ENCODE results near the gene SLC25A47. TPM values are rescaled to one million over a fixed set of nuclear protein-coding genes. Genes with fewer than 3 reads are reported as not detected.
"Not testable (repeated sequence)": the region's sequence is repeated elsewhere in the genome, so short reads cannot be mapped to it uniquely, and the experiment has no call there.

Gene SLC25A47
- polyA plus RNA-seq, 1 donor: 0.37 TPM

DNA sequence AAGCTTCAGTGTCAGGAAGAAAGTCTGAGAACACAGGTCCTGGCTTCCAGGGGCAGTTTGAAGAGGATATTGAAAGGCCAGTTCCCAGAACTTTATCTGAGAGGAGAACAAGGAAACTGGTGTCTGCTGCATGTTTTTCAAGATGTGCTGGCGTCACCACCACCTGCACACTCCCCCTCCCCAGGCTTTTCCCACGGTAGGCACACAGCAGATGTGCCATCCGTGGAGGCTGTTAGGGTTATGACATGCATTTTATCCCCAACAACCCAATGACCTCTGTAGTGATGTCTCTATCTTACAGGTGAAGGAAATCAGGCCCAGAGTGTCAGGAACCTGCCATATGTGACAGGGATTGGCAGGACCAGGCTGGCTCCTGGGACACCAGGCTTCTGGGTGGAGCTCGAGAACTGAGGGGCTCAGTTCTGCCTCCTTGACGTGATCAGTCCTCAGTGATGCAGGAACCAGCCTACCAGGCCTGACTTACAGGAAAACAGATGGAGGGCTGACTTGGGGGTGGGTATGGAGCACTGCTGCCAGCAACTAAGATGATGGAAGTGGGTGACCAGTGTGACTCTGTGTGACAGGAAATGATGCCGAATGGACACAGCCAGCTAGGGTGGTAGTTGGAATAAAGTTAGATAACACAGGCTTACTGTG, 16.8 kb downstream of the SLC25A47 start:
- WGBS (ENCODE audit: insufficient coverage, low lambda C conversion rate): no CpG with 5 or more reads among the region's 6 CpGs
- Histone ChIP-seq H3K27me3 (ENCODE audit: control insufficient read depth, insufficient read depth, low read length) (no peaks in the 10 kb centered on the region), H3K4me1 (ENCODE audit: control insufficient read depth, insufficient read depth, low read length) (peaks cover 4% of the 10 kb centered on the region), H3K27ac (ENCODE audit: low read length) (no peak overlapping the region), H3K36me3 (ENCODE audit: control insufficient read depth, insufficient read depth, low read length) (peaks cover 36% of the 10 kb centered on the region), H3K9me3 (ENCODE audit: control insufficient read depth, low read depth, low read length) (no peaks in the 10 kb centered on the region), H3K4me3 (ENCODE audit: low read length) (no peak overlapping the region)
- DNase-seq: no peak

DNA sequence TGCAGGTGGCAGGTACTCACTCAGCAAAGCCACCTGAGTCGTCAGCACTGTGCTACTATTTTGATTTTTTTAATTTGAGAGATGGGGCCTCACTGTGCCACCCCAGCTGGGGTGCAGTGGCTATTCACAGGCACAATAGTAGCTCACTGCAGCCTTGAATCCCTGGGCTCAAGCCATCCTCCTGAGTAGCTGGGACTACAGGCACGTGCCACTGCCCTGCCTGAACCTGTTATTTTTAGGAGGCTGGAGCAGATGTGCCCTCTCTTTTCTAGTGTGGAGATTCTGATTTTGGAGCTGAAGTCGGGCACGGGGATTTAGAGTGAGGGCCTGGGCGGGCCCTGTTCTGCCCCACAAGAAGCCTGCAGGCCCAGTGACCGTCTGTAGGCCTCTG, 17.3 kb downstream of the SLC25A47 start:
- no peaks in the 10 kb centered on the region for H3K9me3 ChIP-seq (ENCODE audit: control insufficient read depth, low read depth, low read length)
- no peak for DNase-seq
- peaks cover 4% of the 10 kb centered on the region for H3K4me1 ChIP-seq (ENCODE audit: control insufficient read depth, insufficient read depth, low read length)
- H3K27ac ChIP-seq (ENCODE audit: low read length): no peak overlapping the region
- no peak overlapping the region for H3K4me3 ChIP-seq (ENCODE audit: low read length)
- no CpG with 5 or more reads among the region's 6 CpGs for WGBS (ENCODE audit: insufficient coverage, low lambda C conversion rate)
- H3K27me3 ChIP-seq (ENCODE audit: control insufficient read depth, insufficient read depth, low read length): no peaks in the 10 kb centered on the region
- H3K36me3 ChIP-seq (ENCODE audit: control insufficient read depth, insufficient read depth, low read length): peaks cover 34% of the 10 kb centered on the region

DNA sequence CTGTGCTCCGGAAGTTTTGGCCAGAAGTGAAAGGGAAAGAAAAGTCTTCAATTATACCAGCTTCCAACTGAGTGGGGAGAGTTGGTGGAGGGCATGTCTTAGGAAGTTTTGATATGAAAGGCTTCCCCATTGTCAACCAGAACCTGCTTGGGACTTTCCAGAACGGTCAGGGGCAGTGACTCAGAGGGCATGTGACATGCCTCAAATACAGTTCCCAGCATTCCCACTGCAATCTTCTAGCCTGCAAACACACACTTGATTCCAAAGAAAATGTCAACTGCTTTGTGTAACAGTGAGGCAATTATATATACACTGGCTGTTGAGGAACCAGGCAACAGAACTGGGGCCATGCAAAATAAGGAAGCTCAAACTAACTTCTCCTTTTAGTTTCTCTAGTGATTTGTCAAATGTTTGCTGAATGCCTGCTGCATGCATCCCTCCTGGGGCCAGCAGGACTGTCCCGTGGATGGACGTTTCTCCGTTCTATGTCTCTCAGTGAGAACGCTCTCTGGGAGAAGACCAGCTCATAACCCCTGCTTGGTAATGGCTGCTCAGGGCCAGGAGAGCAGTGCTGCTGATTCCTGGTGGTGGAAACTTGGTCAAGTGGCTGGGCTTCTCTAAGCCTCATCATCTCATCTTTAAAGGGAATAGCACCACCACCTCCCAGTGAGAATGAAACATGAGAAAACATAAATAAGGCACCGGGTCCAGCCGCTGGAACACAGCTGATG, 18.3 kb downstream of the SLC25A47 start:
- Histone ChIP-seq H3K27me3 (ENCODE audit: control insufficient read depth, insufficient read depth, low read length) (no peaks in the 10 kb centered on the region), H3K4me3 (ENCODE audit: low read length) (no peak overlapping the region), H3K4me1 (ENCODE audit: control insufficient read depth, insufficient read depth, low read length) (peaks cover 4% of the 10 kb centered on the region), H3K36me3 (ENCODE audit: control insufficient read depth, insufficient read depth, low read length) (peaks cover 40% of the 10 kb centered on the region), H3K27ac (ENCODE audit: low read length) (peak overlapping the region; percentile 32), H3K9me3 (ENCODE audit: control insufficient read depth, low read depth, low read length) (no peaks in the 10 kb centered on the region)
- peak; percentile 30 to 58 for DNase-seq
- 80% methylated on average over 2 of the region's 8 CpGs for WGBS (ENCODE audit: insufficient coverage, low lambda C conversion rate)

DNA sequence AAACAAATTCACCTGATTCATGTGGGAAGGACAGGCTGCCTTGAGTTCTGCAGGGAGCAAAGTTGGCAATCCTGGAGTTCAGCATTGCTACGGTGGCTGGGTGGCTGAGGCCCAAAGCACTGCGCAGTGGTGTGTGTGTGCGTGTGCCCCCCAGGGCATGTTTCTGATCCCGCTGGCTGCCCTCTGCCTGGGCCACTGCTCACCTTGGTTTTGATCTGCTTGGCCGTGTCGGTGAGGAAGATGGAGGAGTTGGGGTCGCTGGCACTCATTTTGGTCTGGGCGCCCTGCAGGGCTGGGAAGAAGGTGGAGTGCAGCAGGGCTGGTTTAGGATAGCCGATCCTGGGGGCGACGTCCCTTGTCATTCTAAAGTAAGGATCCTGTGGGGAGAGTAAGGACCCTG, 19.1 kb downstream of the SLC25A47 start:
- WGBS (ENCODE audit: insufficient coverage, low lambda C conversion rate): no CpG with 5 or more reads among the region's 11 CpGs
- peaks cover 4% of the 10 kb centered on the region for H3K4me1 ChIP-seq (ENCODE audit: control insufficient read depth, insufficient read depth, low read length)
- no peaks in the 10 kb centered on the region for H3K9me3 ChIP-seq (ENCODE audit: control insufficient read depth, low read depth, low read length)
- H3K4me3 ChIP-seq (ENCODE audit: low read length): no peak overlapping the region
- no peak for DNase-seq
- no peaks in the 10 kb centered on the region for H3K27me3 ChIP-seq (ENCODE audit: control insufficient read depth, insufficient read depth, low read length)
- peaks cover 39% of the 10 kb centered on the region for H3K36me3 ChIP-seq (ENCODE audit: control insufficient read depth, insufficient read depth, low read length)
- H3K27ac ChIP-seq (ENCODE audit: low read length): no peak overlapping the region

DNA sequence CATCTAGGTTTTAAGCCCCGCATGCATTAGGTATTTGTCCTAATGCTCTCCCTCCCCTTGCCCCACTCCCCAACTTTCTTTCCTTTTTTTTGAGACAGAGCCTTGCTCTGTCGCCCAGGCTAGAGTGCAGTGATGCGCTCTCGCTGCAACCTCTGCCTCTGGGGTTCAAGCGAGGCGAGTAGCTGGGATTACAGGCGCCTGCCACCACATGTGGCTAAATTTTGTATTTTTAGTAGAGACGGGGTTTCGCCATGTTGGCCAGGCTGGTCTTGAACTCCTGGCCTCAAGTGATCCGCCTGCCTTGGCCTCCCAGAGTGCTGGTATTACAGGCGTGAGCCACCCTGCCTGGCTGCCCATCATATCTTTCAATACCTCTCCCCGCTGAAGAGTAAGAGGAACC, 19.7 kb downstream of the SLC25A47 start:
- no CpG with 5 or more reads among the region's 12 CpGs for WGBS (ENCODE audit: insufficient coverage, low lambda C conversion rate)
- not testable (repeated sequence) for H3K27me3 ChIP-seq (ENCODE audit: control insufficient read depth, insufficient read depth, low read length); DNase-seq; H3K27ac ChIP-seq (ENCODE audit: low read length); H3K4me3 ChIP-seq (ENCODE audit: low read length); H3K4me1 ChIP-seq (ENCODE audit: control insufficient read depth, insufficient read depth, low read length); H3K9me3 ChIP-seq (ENCODE audit: control insufficient read depth, low read depth, low read length)
- H3K36me3 ChIP-seq (ENCODE audit: control insufficient read depth, insufficient read depth, low read length): peaks cover 32% of the 10 kb centered on the region

DNA sequence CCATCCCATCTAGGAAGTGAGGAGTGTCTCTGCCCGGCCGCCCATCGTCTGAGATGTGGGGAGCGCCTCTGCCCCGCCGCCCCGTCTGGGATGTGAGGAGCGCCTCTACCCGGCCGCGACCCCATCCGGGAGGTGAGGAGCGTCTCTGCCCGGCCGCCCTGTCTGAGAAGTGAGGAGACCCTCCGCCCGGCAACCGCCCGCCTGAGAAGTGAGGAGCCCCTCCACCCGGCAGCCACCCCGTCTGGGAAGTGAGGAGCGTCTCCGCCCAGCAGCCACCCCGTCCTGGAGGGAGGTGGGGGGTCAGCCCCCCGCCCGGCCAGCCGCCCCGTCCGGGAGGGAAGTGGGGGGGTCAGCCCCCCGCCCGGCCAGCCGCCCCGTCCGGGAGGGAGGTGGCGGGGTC, 21.5 kb downstream of the SLC25A47 start:
- H3K27me3 ChIP-seq (ENCODE audit: control insufficient read depth, insufficient read depth, low read length); H3K4me3 ChIP-seq (ENCODE audit: low read length); DNase-seq; H3K27ac ChIP-seq (ENCODE audit: low read length); H3K9me3 ChIP-seq (ENCODE audit: control insufficient read depth, low read depth, low read length): not testable (repeated sequence)
- Histone ChIP-seq H3K4me1 (ENCODE audit: control insufficient read depth, insufficient read depth, low read length) (peaks cover 23% of the 10 kb centered on the region), H3K36me3 (ENCODE audit: control insufficient read depth, insufficient read depth, low read length) (peaks cover 28% of the 10 kb centered on the region)
- WGBS (ENCODE audit: insufficient coverage, low lambda C conversion rate): no CpG with 5 or more reads among the region's 35 CpGs

DNA sequence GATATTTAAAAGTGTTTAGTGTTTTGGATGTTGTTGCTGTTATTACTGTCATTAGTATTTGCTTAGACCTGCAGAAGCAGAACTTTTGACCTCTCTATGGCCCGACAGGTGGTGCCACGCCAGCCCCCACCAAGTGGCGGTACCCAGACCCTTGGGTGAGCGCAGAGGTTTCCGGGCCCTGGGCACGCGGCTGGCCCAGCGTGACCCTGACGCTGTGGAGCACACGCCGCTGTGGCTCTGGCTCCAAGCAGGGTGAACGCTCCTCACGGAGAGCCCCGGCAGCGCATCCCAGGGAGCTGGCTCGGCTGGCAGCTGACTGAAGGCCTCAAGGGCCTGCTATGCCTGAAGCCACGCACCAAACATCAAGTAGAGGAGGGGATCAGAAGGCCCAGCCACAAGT, 22.6 kb downstream of the SLC25A47 start:
- no peak overlapping the region for H3K4me3 ChIP-seq (ENCODE audit: low read length)
- no CpG with 5 or more reads among the region's 17 CpGs for WGBS (ENCODE audit: insufficient coverage, low lambda C conversion rate)
- no peak overlapping the region for H3K27ac ChIP-seq (ENCODE audit: low read length)
- no peaks in the 10 kb centered on the region for H3K9me3 ChIP-seq (ENCODE audit: control insufficient read depth, low read depth, low read length)
- H3K4me1 ChIP-seq (ENCODE audit: control insufficient read depth, insufficient read depth, low read length): peaks cover 25% of the 10 kb centered on the region
- DNase-seq: no peak
- no peaks in the 10 kb centered on the region for H3K27me3 ChIP-seq (ENCODE audit: control insufficient read depth, insufficient read depth, low read length)
- peaks cover 26% of the 10 kb centered on the region for H3K36me3 ChIP-seq (ENCODE audit: control insufficient read depth, insufficient read depth, low read length)

DNA sequence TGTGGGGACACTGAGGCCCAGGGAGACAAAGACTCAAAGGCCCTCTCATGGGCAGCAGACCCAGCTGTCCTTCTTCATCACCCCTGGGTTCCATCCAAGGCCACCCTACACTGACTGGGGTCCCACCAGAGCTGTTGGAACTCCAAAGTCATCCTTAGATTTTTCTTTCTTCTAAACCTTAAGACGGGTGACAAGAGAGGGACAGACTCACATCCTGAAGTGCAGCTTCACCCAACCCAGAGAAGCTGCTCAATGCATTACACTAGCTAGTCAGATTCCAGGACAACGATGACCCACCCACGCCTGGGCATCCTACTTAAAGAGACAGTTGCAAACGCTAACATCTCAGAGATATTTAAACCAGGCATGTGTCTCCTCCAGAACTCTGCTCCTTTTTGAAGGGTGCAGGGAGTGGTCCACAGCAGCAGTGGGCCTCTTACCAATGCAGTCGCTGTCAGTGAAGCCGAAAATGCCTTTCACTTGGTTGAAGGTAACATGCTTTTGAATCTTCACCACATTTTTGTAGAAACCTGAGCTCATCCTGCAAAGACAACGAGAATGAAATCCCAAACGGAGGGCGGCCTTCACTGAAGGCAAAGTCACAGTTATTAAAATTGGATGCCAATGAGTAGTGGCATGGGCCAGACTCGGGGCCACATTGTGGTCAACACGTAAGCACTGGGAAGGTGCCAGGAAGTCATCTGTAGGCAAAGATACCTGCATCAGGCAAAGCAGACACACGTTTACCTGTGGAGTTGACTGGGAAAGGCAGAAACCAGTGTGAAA, 23.4 kb downstream of the SLC25A47 start:
- 100% methylated on average over 2 of the region's 12 CpGs for WGBS (ENCODE audit: insufficient coverage, low lambda C conversion rate)
- Histone ChIP-seq H3K27ac (ENCODE audit: low read length) (no peak overlapping the region), H3K4me3 (ENCODE audit: low read length) (no peak overlapping the region), H3K4me1 (ENCODE audit: control insufficient read depth, insufficient read depth, low read length) (peaks cover 23% of the 10 kb centered on the region), H3K36me3 (ENCODE audit: control insufficient read depth, insufficient read depth, low read length) (peaks cover 33% of the 10 kb centered on the region), H3K9me3 (ENCODE audit: control insufficient read depth, low read depth, low read length) (no peaks in the 10 kb centered on the region), H3K27me3 (ENCODE audit: control insufficient read depth, insufficient read depth, low read length) (no peaks in the 10 kb centered on the region)
- no peak for DNase-seq

DNA sequence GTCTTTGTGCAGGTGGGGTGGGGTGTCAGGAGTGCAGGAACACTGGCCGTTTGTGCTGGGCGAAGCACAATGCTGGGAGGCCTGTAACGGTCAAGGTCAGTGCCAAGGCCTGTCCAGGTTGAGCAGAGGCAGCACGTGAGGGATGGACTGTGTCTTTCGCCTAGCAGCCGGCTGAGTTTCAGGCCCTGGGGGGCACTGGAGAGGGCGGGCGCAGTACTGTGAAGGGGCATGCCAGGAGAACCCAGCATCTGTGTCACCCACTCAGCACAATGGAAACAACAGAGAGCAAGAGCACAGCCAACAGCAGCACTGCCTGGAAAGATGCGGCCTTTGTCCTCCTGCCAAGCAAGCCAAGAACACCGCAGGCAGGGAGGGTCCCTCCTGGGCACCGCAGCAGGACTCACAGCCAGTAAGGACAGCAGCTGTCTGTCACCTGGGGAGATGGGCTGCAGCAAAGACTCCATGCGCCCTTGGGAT, 25.2 kb downstream of the SLC25A47 start:
- H3K36me3 ChIP-seq (ENCODE audit: control insufficient read depth, insufficient read depth, low read length): peaks cover 36% of the 10 kb centered on the region
- H3K9me3 ChIP-seq (ENCODE audit: control insufficient read depth, low read depth, low read length): no peaks in the 10 kb centered on the region
- H3K27me3 ChIP-seq (ENCODE audit: control insufficient read depth, insufficient read depth, low read length): no peaks in the 10 kb centered on the region
- H3K4me3 ChIP-seq (ENCODE audit: low read length): no peak overlapping the region
- H3K27ac ChIP-seq (ENCODE audit: low read length): peak overlapping the region; percentile 80
- DNase-seq: no peak
- WGBS (ENCODE audit: insufficient coverage, low lambda C conversion rate): no CpG with 5 or more reads among the region's 12 CpGs
- peaks cover 20% of the 10 kb centered on the region for H3K4me1 ChIP-seq (ENCODE audit: control insufficient read depth, insufficient read depth, low read length)

All from large intestine (tissue), 3 donors.